ENCODE results near the gene HMGN1. TPM values are rescaled to one million over a fixed set of nuclear protein-coding genes. Genes with fewer than 3 reads are reported as not detected.

HMGN1 gene
- total RNA-seq, 1 experiment from 2014 or later = 516 TPM

- Mint-ChIP-seq H3K4me3 (no peak overlapping the region), H3K27ac (no peak overlapping the region), H3K4me1 (no peaks in the 10 kb centered on the region), H3K27me3 (ENCODE audit: low read depth) (peaks cover 3% of the 10 kb centered on the region), H3K9me3 (peaks cover 0 to 2% of the 10 kb centered on the region in 2 experiments; a peak in 1 of 5 replicates), H3K36me3 (ENCODE audit: insufficient read depth in 1 of 3, low read depth in 3 of 3) (no peaks in the 10 kb centered on the region)
- H3K9ac ChIP-seq (ENCODE audit: extremely low read depth, insufficient read length, low read length) = no peak overlapping the region
- H3K79me2 ChIP-seq (ENCODE audit: insufficient read depth, low read length) = no peaks in the 10 kb centered on the region
- no peak overlapping the region for H2BK5ac ChIP-seq (ENCODE audit: insufficient read length, low read length)
- no peaks in the 10 kb centered on the region for H3K79me1 ChIP-seq (ENCODE audit: insufficient read depth, low read depth, low read length, poor library complexity, severe bottlenecking)
- no peak overlapping the region for H4K5ac ChIP-seq (ENCODE audit: insufficient read length, low read depth, low read length)
- TF ChIP-seq CTCF (conservative IDR thresholded peaks at IDR 0.05) = no peak
- H3K4me1 ChIP-seq (ENCODE audit: insufficient read depth, low read length) = no peaks in the 10 kb centered on the region
- no peak overlapping the region for H3K4ac ChIP-seq (ENCODE audit: low read depth, low read length)
- no peak overlapping the region for H3K18ac ChIP-seq (ENCODE audit: insufficient read length, low read depth, low read length)
- no peak overlapping the region for H2AK5ac ChIP-seq (ENCODE audit: insufficient read length, low read length)
- H3T11ph ChIP-seq (ENCODE audit: low read length) = no peak overlapping the region
- WGBS (ENCODE audit: extremely low coverage, insufficient read length, low lambda C conversion rate) = no CpG with 5 or more reads among the region's 3 CpGs
- no peak overlapping the region for H2BK15ac ChIP-seq (ENCODE audit: low read depth, low read length)
- no peak overlapping the region for H2BK120ac ChIP-seq (ENCODE audit: low read depth, low read length, poor library complexity, severe bottlenecking)
- DNase-seq = no peak
- H3K4me2 ChIP-seq (ENCODE audit: insufficient read depth, insufficient read length, low read length) = no peak overlapping the region
- H3K56ac ChIP-seq (ENCODE audit: insufficient read length, low read depth, low read length) = no peak overlapping the region
- H4K20me1 ChIP-seq (ENCODE audit: control insufficient read depth, insufficient read depth, insufficient read length) = no peaks in the 10 kb centered on the region
- no peak overlapping the region for H2AFZ ChIP-seq (ENCODE audit: low read length)
- no peak overlapping the region for H3K27ac ChIP-seq (ENCODE audit: insufficient read length, low read depth, low read length)
- H3K9me3 ChIP-seq (ENCODE audit: control insufficient read depth, low read depth, low read length) = no peaks in the 10 kb centered on the region
- H2BK12ac ChIP-seq (ENCODE audit: insufficient read length, low read depth, low read length) = no peak overlapping the region
- H2BK20ac ChIP-seq (ENCODE audit: low read depth, low read length, poor library complexity, severe bottlenecking) = no peak overlapping the region
- no peaks in the 10 kb centered on the region for H3K23me2 ChIP-seq (ENCODE audit: insufficient read length, low read depth, low read length, poor library complexity, severe bottlenecking)
- 0 out of 2 replicates have a peak, but pooled peaks cover 2% of the 10 kb centered on the region for H3K27me3 ChIP-seq (ENCODE audit: insufficient read depth, low read length)
- no peak overlapping the region for H3K14ac ChIP-seq (ENCODE audit: insufficient read depth, low read length)
- no peak overlapping the region for H4K8ac ChIP-seq (replicated peaks; ENCODE audit: insufficient read length, low read depth, low read length)
- no peak overlapping the region for H3K23ac ChIP-seq (ENCODE audit: insufficient read length, low read depth, low read length)
- H4K91ac ChIP-seq (ENCODE audit: insufficient read length, low read depth, low read length) = no peak overlapping the region
Measured at GRCh38 chr21:39362733-39363132, 13.8 kb upstream of the HMGN1 start.

Measured in H9 (cell line).